Stimulated activated CD8-positive, alpha-beta memory T cell treated with anti-CD3 and anti-CD28 coated beads, Interleukin-4, amount 100 ng/mL, for 1 hour (primary cell): ENCODE results near the gene TCERG1L.
"Not testable (repeated sequence)": the region's sequence is repeated elsewhere in the genome, so short reads cannot be mapped to it uniquely, and the experiment has no call there.

Experiments used
- DNase-seq, 2 donors: peaks; one replicate each; pipeline ENCODE4 v3.0.0-alpha.2; 2020; ENCODE audit warnings: low read depth in 2 of 2, low spot score in 1 of 2

The TCERG1L gene

DNA sequence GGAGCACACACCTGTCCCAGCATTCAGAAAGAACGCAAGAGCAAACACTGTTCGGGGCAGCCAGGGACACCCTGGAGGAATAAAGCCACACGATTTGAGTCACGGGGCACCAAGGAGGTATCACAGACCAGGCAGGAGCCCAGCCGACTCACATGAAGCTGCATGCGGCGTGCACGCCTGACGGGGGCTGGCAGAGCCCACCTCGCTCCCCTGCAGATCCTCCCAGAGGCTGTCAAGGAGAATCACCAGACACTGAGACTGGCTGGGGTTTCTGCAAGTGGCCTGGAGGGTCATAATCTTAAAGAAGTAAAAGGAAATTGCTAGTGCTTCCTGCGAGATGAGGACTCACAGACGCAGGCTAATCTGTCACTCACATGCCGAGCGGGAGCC, 61.6 kb downstream of the TCERG1L start:
- DNase-seq = no peak

DNA sequence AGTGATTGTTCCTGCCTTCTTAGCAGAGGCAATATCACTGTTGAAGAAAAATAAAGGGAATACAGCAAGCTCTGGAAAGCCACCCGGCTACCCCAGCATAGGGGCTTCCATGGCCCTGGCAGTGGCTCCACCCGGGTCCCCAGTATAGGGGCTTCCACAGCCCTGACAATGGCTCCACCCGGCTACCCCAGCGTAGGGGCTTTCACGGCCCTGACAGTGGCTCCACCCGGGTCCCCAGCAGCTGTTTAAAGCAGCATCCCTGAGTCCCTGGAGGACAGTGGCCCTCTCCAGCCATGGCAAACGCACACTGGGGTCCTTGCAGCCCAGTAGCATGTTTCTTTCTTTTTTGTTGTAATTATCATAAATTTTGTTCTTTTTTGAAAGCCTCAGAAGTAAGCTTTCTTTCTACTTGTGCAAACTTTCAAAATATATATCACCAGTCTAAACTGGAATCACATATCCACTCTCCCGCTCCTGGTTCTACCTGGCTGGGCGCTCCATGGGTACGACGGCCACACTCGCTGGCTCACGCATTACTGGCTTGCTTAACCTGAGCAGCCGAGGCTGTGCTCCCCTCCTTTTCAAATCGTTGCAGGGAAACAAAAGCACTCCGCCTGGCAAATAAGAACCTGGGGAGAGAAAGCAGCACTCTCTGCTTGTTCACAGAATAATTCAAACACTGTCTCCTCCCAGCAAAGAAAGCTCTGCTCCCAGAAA, 62.1 kb downstream of the TCERG1L start:
- DNase-seq = no peak

DNA sequence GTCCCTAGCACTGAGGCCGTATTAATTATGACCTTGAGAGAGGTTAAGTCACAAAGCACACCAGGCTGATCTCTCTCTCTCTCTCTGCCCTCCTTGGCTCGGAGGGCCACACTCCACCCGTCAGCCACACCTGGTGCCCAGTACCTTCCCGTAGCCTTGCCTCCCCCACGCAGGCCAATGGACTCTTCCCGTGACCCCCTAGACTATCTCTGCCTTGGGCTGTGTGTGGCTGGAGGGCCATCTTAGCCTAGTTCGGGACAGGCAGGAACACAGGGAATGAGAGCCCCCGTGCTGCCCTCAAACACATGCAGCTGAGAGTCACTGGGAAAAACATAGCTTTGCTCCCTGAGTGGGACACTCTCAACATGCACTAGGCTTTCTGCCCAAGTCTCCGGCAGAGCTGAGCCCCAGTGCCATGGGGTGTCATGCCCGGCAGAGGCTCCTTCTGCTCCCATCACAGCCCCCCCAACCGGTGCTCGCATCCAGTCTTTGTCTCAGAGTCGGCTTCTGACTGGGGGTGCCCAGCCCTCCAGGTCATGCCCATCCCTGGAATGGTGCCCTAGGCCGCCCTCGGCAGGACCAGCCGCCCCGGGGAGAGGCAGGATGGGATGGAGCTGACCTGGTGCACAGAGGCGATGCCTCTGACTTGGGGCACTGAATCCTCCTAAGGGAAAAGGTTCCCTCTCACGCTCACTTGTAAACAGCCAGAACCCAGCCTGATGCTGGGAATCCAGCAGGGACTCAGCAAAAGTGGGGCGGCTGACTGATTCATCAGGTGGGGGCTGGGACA, 63.0 kb downstream of the TCERG1L start:
- no peak for DNase-seq

DNA sequence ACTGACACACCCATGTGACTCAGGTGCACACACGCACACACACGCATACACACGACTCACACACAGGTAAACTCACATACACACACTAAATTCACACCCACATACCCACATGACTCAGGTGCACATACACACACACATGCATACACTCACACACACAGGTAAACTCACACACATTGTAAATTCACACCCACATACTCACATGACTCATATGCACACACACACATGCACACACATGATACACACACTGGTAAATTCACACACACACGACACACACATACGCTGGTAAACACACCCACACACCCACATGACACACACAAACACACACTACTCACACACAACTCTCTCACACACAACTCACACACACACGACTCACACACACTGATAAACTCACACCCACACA, 63.6 kb downstream of the TCERG1L start:
- no peak for DNase-seq

DNA sequence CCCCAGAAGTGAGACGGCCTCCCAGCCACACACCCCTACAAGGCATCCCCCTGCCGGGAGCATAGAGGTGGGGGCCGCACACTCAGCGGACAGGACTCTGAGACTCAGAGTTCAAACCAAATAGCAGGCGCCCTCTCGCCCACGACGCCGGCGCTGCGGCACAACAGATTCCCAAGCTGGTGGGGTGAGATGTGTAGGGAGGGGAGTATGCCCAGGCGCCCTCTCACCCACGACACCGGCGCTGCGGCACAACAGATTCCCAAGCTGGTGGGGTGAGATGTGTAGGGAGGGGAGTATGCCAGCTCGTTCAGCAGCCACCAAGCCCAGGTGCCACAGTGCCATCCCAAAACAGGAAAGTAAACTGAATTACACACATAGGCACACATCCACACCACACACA, 64.7 kb downstream of the TCERG1L start:
- DNase-seq = no peak

DNA sequence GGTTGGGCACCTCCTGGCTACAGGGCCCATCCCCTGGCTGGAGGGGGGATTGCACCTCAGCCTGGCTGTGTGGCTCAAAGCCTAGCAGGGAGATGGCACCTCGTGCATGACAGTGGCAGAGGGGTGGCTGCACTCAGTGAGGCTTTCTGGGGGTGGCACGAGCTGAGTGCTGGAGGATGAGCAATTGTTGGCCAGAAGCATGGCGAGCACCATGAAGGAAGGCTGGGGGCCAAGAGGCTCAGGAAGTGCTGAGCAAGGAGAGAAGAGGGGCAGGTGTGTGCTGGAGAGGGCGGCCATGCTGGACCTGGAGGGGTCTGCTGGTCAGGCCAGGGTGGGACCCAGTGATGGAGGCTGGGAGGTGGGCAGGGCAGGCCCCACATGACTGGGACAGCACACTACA, 65.4 kb downstream of the TCERG1L start:
- no peak for DNase-seq

DNA sequence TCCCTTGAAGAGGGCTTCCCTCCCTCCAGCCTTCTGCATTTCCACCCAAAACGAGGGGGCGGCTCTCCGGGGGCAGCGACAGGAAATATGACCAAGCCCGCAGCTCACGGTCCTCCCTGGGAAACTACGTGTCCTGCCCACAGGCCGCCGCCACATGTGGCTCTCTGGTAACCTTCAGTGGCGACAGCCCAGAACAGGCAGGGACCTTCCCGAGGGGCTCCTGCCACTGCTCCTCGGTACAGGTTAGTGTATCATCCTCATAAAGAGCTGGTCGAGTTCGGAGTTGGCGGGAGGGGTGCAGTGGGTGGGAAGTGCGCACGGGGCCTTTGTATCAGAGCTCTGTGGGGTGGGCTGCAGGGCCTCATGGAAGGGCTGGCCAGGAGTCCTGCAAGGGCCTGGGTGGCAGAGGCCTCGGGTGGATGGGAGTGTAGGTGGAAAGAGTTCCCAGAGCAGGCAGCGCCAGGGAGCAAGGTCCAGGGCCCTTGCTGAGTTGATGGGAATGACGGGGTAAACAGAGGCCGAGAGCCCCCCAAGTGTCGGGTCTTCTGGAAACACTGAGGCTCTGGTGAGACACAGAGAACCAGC, 66.0 kb downstream of the TCERG1L start:
- DNase-seq = no peak

DNA sequence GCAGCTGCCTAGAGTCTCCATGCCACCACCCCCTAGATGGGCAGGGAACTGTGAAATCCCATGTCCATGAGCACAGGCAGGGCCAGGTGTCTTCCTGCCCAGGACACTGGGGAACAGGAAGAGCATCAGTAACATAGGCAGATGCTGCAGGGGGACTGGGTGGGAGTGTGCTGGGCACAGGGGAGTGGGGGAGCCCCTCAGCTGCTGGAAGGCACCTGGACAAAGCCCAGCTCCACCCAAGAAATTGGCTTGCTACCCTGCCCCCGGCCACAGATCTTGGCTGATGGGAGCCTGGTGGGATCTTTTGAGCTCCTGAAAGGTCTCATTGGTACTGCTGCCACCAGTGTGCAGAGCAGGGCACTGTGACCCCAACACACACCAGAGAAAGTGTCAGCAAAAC, 66.7 kb downstream of the TCERG1L start:
- no peak for DNase-seq

DNA sequence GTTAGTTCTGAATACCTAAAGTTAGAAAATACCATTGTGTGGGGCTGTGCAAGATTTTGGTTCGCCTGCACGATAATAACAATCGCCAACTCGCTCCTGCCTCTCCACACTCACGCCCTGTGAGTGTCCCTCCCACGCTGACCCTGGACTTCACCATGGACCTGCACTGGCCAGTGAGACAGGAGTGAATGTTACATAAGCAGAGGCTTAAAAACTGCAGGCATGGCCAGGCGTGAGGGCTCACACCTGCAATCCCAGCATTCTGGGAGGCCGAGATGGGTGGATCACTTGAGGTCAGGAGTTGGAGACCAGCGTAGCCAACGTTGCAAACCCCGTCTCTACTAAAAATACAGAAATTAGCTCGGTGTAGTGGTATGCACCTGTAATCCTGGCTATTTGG, 68.4 kb downstream of the TCERG1L start:
- no peak for DNase-seq

DNA sequence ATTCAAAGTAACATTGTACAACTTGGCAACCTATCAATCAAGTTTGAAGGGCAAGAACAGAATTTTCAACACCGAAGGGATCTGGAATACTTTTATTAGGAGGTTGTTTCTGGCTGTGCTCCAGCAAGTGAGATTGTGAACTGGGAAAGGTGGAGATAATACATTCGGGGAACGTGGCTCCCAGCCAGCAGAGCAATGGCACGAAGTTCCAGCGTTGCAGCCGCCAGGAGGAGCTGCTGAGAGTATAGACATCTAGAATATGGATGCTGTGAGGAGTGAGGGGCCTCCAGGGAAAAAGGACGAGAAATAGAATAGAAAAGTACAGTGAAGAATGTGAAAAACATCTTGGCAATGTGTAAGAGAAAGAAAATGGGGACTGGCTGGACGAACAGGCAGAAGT, 69.5 kb downstream of the TCERG1L start:
- no peak for DNase-seq

DNA sequence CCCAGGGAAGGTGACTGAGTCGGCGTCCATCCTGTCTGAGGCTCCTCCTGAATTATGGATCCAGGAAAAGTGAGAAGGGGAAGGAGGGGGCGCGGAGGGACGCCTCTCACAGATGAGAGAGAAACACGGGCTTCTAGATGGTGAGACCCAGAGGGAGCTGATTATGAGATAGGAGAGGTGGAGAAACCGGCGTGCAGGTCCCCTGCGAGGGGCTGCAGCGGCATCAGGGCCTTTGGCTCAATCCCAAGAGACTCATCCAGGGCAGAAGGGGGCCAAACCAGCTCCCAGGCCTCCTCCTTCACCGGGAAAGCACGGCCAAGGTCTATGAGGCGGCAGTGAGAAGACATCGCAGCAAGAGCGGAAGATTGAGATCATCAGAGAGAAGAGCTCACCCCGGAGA, 70.8 kb downstream of the TCERG1L start:
- DNase-seq = no peak

DNA sequence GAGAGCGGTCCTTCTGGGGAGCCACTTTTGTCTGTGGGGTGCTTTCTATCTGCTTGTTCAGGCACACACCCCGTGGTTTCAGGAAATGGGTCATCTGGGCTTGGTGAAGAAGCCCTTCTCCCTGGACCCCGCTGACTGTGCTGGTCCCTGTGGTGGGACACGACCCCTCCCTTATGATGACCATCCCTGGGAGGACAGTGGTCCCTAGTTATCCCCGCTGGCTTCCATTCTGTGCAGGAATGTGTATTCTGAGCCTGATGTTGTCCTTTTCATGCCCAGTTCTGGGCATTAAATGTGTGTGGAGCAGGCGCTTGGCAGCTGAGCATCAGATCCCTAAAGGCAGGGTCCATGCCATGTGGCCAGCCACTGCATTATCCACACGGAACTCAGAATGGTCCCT, 71.6 kb downstream of the TCERG1L start:
- DNase-seq = no peak

DNA sequence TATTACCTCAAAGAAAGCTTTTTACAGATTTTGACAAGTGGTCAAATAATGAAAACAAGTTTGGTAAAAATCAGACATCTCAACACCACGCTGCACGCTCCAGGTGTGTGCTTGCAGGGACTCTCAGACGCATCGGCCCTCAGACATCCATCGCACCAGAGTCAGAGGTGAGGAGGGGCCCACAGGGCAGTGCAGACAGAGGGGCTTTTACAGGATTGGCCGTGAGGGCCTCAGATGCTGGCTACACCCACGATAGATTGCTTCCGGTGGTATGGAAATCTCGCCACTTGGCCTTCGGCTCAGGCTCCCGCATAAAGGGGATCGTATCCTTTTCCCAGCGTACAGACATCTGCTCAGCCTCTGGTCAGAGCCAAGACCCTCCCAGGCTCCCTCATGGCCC, 72.1 kb downstream of the TCERG1L start:
- DNase-seq = no peak

DNA sequence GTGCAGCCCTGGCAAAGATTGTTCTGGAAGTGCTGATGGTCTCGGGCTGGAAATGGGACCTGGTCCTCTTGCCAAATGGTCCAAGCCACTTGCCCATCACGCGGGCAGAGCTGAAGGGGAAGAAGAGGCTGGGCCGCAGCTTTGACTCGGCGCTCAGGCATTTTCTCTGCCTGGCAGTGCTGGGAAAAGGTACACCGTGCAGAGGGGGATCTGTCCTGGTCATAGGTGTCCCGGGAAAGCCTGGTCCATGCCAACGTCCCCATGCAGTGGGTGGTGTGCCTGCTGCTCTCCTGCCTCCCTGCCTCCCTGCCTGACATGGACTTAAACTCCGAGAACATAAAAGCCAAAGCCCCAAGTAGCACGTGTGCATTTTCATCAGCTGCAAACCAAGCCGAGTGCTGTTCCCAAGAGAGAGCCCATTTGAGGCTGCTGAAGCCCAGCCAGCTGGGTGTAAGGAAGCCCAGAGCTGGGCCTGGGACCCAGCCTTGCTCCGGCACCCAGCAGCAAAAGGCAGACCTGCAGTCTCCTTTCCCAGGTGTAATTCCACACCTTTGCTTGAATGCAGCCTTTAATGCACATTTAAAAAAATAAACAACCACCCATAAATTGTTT, 72.7 kb downstream of the TCERG1L start:
- no peak for DNase-seq

DNA sequence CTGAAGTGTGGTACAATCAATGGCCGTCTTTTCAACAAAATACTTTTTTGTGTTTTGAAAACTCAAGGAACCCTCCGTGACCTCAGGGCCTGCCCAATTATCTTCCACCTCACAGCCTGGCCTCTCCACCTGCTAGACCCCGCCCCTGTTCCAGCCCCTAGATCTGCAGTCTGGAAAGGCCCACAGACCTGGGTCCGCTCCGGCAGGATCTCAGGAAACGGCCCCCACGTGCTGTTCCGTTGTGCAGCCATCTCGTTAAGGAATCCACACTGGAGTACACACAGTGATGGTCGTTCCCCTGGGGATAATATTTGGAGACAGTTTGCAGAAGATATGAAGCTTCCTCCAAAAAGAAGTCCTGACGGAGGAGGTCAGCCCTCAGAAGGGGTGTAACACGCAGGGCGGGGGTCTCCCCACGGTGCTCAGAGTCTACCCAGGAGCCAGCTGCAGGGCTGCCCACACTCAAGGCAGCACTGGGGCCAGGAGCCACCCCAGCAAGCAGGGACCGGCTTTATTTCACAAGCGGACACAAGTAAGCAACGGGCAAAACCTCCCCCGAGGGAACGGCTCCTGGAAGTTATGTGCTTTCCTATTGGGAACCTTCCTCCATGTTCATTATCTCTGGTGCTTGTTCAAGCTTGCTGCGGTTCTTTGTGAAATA, 73.4 kb downstream of the TCERG1L start:
- DNase-seq = no peak

DNA sequence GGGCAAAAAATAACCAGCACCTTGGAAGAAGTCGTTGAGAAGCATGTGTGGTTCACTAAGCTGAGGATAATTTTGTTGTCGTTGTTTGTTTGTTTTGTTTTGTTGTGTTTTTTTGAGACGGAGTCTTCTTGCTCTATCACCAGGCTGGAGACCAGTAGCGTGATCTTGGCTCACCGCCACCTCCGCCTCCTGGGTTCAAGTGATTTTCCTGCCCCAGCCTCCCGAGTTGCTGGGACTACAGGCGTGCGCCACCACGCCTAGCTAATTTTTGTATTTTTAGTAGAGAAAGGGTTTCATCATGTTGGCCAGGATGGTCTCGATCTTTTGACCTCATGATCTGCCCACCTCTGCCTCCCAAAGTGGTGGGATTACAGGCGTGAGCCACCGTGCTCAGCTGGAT, 76.9 kb downstream of the TCERG1L start:
- not testable (repeated sequence) for DNase-seq

DNA sequence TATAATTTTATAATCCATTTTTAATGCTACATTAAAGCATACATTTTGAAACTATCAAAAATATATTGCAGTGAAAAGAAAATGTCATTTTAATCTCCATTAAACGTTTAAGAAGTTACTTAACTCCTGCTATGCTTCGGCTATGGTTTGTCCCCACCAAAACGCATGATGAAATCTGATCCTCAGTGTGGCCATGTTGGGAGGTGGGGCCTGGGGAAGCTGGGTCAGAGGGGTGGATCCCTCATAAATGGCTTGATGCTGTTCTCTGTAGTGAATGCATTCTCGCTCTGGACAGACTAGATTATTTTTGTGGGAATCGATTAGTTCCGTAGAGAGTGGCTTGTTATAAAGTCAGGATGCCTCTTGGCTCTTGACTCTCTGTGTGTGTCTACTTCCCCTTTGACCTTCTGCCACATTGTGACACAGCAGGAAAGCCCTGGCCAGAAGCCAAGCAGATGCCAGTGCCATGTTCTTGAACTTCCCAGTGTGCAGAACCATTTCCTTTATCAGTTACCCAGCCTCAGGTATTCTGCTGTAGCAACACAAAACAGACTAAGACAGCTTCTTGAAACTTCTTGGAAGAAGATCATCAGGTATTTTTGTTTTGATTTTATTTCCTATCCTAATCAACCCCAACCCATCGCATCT, 77.8 kb downstream of the TCERG1L start:
- DNase-seq = no peak

DNA sequence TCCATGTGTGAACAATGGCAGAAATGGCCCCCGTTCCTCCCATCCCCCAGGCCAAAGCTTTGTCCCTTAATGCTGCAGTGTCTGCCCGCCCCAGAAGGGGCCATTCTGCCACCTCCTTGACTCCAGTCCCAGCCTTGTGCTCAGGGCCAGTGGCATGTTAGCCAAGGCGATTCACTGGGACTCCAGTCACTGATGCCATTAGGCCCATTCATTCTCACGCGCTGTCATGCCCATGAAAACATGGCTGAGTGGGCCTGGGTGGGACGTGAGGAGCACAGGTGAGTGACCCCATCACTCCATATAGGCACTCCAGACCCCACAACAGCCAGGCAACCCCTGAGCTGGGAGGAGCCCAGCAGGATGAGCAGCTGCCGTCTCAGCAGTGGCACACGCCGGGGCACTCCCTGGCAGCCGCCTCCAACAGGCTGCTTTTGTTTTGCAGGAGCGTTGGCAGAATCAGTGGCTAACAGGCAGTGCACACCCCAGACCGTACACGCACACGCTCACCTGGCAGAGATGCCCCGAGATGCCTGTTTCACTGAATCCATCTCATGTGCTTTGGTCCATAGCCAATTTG, 79.5 kb downstream of the TCERG1L start:
- DNase-seq = no peak

DNA sequence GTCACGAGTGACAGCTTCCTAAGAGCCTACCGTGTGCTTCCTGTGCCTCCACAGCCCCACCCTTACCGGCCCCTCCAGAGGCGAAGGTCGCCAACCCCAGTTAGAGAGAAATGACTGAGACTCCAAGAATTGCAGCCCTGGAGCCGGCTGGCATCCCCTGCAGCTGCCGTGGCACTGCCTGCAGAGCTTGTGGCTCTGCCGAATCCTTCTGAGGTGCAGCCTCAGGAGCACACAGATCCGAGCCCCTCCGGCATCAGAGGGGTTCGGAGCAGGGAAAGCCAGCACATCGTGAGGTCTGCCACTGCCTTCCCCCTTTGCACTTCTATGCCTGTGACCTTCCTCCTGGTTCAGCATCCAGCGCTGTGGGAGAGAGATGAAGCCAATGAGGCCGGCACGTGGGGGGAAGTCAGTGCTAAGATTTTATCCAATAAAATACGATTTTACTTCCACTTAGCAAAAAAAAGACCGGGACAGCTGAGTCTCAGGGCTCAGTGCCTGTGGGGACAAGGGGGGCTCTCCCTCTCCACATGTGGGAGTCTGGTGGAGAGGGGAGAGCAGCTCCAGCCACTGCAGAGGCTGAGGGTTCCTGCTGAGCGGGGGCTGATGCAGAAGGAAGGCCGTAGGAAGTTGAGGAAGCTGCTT, 80.1 kb downstream of the TCERG1L start:
- DNase-seq = no peak

DNA sequence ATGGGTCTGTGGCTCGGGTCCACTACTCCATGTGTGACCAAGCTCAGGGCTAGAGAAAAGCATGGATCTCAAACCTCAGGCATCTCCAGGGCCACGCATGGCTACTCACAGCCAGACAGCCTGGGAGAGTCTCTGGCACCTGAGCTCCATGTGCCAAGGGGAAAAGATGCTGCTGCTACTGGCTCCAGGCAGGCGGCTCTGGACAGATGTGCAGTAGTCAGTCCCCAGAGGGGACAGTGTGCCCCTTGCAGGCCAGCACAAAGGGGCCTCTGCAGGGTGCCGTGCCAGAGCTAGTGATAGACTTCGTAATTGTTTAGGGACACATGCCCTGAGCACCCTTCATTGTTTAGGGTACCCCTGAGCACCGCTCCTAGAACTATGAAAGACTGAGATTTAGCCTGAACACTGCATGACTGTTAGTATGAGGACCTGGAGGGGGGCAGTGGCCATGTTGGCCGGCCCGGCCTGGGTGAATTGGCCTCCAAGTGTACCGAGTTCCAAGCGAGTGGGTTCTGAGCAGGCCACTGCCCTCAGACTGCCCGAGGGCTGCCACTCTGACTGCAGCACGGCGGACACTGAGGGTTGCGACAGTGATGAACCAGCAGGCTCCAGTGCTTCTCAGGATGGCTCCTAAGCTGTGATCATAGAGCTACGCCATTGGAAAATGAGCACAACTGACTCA, 80.7 kb downstream of the TCERG1L start:
- no peak for DNase-seq
